ENCODE results near the gene FADS2.

The FADS2 gene

DNA sequence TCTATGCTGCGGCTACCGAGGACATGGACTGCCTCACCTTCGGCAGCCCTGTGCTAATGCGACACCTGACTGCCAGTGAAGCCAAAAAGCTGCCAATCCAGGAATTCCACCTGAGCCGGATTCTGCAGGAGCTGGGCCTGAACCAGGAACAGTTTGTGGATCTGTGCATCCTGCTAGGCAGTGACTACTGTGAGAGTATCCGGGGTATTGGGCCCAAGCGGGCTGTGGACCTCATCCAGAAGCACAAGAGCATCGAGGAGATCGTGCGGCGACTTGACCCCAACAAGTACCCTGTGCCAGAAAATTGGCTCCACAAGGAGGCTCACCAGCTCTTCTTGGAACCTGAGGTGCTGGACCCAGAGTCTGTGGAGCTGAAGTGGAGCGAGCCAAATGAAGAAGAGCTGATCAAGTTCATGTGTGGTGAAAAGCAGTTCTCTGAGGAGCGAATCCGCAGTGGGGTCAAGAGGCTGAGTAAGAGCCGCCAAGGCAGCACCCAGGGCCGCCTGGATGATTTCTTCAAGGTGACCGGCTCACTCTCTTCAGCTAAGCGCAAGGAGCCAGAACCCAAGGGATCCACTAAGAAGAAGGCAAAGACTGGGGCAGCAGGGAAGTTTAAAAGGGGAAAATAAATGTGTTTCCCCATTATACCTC is 32.1 kb upstream of the FADS2 start:
- no peak for DNase-seq

GRCh38 chr11:61797263-61797944 is 30.7 kb upstream of the FADS2 start:
- peak; percentile 85 to 87 (median 86) for DNase-seq

GRCh38 chr11:61799665-61800284 is 28.3 kb upstream of the FADS2 start:
- DNase-seq: no peak

GRCh38 chr11:61800331-61801281 is 27.5 kb upstream of the FADS2 start:
- no peak for DNase-seq

GRCh38 chr11:61802605-61803004 is 25.5 kb upstream of the FADS2 start:
- no peak for DNase-seq

DNA sequence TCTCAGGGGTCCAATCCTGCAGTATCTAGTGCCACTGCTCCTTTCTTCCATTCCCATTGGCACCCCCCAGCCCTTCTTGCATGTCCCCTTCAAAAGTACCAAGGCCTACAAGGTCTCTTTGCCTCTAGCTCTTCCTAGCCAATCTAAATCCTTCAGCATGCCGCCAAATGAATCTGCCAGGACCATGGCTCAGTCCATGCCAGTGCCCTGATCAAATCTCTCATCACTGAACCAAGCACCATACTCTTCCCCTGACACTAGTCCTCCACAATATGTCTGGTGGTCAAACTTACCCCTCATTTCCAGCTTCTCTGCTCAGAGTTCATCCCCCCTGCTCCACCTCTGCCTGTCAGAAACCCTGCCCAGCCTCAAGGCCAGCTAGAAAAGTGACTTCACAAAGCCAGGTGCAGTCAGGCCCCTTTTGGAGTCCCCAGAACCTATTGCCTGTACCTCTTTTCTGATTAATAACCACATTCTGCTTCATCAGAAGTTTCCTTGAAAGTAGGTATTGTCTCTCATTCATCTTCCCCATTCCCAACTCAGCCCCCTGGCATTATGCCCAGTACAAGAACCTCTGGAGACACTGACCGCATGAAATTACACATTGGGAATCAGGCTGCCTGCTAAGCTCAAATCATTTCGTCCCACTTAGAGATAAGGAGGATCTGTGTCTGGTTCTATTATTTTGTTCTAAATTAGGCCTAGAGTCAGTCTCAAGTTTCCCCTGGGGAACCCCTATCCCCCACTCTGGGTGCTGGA is 24.0 kb upstream of the FADS2 start:
- no peak for DNase-seq

DNA sequence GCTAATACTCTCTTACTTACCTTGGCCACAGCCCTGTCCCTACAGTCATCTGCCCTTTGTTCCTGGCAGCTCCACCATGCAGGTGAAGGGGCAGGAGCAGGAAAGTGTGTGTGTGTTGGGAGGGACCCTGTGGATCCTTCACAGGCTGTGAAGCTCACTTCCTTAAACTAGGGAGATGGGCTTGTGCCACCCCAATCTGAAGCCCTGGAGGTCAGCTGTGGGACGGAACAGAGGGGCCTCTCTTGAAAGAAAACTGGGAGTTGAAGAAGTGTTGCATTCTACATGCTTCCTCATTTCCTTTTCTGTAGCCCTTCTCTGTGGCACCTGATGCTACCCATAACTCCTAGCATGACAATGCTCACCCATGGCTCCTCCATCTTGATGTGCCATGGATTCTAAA is 23.0 kb upstream of the FADS2 start:
- DNase-seq: no peak

- no peak for DNase-seq
These were observed 21.3 kb upstream of the FADS2 start for GRCh38 chr11:61806785-61807184.

- DNase-seq: no peak
These were observed 17.4 kb upstream of the FADS2 start for GRCh38 chr11:61810671-61811175.

- no peak for DNase-seq
These were observed 16.3 kb upstream of the FADS2 start for GRCh38 chr11:61811831-61812230.

GRCh38 chr11:61812736-61813411 is 15.2 kb upstream of the FADS2 start:
- DNase-seq: no peak

DNA sequence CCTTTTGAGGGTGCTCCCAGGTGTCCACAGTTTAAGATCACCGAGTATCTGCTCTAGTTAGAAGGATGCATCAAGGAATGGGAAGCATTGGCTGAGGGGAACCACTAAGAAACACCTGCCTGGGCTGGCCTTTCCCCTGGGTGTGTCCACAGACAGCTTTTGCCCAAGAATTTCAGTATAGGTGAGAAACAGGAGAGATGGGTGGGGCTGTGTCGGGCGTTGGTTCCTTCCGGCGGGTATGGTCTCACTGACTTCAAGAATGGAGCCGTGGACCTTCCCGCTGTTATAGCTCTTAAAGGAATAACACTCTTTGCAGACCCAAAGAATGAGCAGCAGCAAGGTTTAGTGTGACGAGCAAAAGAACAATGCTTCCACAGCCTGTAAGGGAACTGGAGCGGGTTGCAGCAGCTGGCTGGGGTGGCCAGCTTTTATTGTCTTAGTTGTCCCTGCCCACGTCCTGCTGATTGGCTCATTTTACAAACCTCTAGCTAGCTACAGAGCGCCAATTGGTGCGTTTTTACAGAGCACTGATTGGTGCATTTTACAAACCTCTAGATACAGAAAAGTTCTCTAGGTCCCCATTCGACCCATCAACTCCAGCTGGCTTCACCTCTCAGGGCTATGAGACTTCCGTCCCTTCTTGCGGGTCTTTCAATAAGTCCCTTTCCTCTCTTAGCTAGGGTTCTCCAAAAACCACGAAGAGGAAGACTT is 13.7 kb upstream of the FADS2 start:
- peak; percentile 57 to 74 (median 74) for DNase-seq

GRCh38 chr11:61814958-61815789 is 12.9 kb upstream of the FADS2 start:
- peak; percentile 99 to 100 (median 100) for DNase-seq

- peak; percentile 48 to 72 (median 62) for DNase-seq
These were observed 12.0 kb upstream of the FADS2 start for GRCh38 chr11:61815790-61816735.

DNA sequence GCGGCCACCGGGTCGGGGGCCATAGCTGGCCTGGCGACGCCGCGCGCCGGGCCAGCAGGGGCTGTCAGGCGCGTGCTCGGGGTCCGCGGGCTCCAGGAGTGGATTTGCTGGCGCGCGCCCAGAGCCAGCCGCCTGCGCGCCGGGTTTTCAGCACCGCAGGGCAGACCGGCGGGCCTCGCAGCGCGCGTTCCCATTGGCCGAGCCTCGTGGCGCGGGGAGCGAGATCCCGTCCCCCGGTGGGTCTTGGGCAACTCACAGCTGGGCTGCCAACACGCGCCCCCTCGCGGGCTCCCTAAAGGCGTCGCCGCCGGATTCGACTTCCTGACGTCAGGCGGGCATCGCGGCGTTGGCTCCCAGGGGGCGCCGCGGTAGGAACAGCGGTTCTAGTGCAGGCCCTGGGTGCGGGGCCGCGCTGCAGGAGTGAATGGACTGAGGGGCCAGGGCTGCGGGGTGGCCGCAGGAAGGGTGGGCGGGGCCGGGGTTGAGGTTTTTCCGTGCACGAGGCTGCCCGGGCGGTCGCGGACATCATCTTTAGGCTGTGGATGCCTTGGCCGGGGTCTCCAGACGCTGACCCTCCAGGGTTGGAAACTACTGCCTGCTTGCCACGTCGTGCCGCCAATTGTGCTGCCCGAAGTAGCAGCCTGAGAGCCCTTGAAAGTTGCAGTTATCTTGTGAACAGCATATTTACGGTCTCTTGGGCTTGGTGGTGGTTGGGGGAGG is 11.2 kb upstream of the FADS2 start, which contains the start of gene FADS1:
FADS1 (minus strand) TSS at position 268 of the 720 bp plus-strand sequence; CDS start at position 194, 74 bp downstream.
- peak; percentile 98 to 100 (median 99) for DNase-seq

- no peak for DNase-seq
These were observed 10.5 kb upstream of the FADS2 start for GRCh38 chr11:61817471-61818202.

- DNase-seq: no peak
These were observed 7.9 kb upstream of the FADS2 start for GRCh38 chr11:61820174-61820573.

Measured in suppressor macrophage (primary cell).